GM18499 (cell line): ENCODE results near the gene MEX3A.
A peak's percentile ranks its signal among the peaks of the same experiment; 100 is the strongest.
"Not testable (repeated sequence)": the region's sequence is repeated elsewhere in the genome, so short reads cannot be mapped to it uniquely, and the experiment has no call there.

Experiments used
- ATAC-seq: cut with Tn5 transposase; IDR thresholded peaks from one replicate; pipeline ENCODE4 v1.9.1; 2021; ENCODE audit warnings: moderate number of reproducible peaks; ENCODE audit not compliant: insufficient read depth, unreplicated experiment

MEX3A gene

GRCh38 chr1:156060937-156061636, 21.2 kb downstream of the MEX3A start, which contains the start of gene RAB25:
Gene RAB25 (plus strand): TSS chr1:156061160. CDS start chr1:156061401, 241 bp downstream.
- no peak for ATAC-seq

DNA sequence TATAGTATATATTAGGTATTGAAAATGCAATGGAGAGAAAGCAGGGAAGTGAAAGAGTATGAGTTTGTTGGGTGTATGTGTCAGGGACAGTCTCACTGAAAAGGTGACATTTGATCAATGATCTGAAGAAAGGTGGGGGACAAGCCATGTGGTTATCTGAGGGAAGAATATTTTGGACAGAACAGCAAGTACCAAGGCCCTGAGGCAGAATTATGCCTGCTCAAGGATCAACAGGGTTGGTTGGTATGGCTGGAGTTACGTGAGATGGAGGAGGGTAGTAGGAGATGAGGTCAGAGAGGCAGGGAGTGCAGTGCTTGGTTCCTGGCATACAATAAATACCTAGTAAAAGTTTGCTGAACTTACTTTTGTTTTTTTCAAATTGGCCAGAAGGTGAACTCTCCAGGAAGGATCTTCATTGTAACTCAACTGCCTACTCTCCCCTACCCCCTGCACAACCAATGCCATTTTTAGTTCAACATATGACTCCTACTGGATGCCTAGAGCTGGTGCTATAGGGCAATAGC, 25.9 kb downstream of the MEX3A start:
- ATAC-seq = no peak

DNA sequence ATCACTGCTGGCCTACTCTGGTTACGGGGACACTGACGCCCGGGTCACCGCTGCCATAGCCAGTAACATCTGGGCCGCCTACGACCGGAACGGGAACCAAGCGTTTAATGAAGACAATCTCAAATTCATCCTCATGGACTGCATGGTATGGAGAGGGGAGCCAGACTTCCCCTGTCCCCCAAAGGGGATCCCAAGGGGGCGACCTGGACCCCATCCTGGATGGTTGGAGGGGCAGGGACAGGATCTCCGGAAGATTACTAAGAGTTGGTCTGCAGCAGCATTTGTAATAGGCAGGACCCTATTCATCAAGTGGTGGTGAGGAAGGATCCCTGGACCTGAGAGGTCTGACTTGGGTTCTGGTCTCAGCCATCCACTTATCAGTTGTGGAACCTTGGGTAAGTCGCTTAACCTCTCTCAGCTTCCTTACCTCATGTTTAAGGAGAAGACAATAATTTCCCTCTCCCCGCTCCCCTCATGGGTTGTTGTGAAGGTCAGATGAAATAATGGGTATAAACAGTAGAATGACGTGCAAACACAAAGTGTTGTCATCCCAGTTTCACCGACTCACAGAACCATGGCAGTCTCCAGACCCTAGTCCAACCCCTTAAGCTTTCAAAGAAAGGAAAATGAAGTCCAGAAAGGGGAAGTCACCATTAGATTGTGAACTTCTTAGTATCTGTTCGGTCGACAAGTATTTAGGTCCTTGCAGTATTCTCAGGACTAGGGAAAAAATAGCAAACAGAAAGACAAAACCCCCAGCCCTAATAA, 26.8 kb downstream of the MEX3A start:
- no peak for ATAC-seq

GRCh38 chr1:156054500-156055280, 27.6 kb downstream of the MEX3A start, which contains the start of gene LAMTOR2:
Gene LAMTOR2 (plus strand): TSS chr1:156054782. CDS start chr1:156054890, 108 bp downstream.
- ATAC-seq = peak; percentile 66

DNA sequence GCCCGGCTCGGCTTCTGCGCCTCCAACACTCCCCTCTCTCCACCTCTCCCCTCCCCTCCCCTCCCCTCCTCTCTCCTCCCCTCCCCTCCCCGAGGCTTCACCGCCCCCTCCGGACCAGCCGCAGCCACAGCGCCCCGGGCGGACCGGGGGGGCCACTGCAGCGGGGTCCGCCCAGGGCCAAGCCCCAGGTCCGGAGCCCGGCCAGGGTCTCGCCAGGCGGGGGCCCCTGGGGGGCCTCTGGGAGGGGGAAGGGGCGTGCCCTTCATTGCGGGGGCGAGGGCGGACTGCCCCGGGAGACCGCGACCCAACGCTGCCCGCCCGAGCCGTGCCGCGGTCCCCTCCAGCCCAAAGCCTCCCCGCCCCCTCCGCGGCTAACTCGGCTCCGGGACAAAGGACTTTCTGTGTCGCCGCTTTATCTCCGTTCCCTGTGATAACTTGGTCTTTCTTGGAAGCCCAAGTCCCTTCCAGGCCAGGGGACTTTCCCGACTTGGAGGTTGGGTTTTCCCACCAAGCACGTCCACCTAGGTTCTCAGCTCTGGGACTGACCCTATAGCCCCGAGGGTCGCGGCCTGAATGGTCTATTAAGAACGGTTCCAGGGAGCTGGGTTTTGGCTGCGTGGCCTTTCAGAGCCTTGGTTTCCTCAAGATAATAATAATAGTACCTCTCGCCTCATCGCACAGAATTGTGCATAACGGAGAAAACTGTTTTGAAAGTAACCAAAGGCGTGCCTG, 28.3 kb downstream of the MEX3A start, which contains the start of gene UBQLN4:
UBQLN4 (minus strand) TSS at position 31 of the 732 bp plus-strand sequence. CDS start 97 bp downstream, outside the sequence.
- peak; percentile 12 for ATAC-seq

- no peak for ATAC-seq
Observed at GRCh38 chr1:156052862-156053767, 29.1 kb downstream of the MEX3A start.

GRCh38 chr1:156051011-156051725, 31.1 kb downstream of the MEX3A start:
- ATAC-seq = no peak

DNA sequence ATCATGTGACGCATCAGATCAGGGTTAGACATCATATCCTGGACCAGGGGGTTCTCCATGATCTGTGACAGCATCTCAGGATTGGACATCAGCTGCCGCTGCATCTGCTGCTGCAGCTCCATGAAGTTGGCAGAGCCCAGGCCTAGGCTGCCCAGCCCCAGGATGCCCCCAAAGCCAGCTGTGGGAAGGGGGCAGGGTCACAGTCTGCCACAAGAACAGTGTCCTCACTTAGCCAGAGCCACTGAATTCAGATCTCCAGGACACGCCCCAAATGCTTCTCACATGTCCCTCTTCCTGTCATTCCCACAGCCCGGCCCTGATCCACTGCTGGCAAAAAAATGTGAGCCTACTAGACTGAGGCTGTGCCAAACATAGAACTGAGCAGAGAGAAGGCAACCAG, 31.9 kb downstream of the MEX3A start:
- no peak for ATAC-seq

DNA sequence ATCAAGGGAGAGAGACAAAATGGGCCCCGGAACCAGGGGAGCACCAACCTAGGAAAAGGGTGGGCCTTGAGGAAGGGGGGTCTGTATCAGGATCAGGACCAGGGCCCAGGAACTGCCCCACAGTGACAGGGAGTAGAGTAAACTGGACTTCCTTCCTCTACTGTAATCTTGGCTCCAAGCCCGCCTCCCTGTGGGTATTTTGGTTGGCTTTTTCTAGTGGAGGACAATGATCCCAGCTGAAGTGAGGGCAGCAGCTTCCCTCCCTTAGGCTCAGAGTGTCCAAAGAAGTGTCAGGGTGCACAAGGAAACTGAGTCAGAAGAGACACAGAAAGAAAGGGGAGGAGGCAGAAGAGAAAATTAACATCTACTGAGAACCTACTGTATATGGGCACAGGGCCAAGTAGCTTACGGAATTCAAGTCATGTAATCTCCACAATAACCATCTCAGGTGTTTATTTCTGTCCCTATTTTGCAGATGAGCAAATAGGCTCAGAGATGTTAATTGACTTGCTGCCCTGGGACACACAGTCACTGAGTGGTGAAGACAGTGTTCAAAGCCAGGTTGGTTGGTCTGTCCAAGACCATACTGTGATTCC, 33.5 kb downstream of the MEX3A start:
- no peak for ATAC-seq

GRCh38 chr1:156045076-156045475, 37.2 kb downstream of the MEX3A start:
- no peak for ATAC-seq

- no peak for ATAC-seq
Observed at GRCh38 chr1:156042828-156043227, 39.4 kb downstream of the MEX3A start.

- not testable (repeated sequence) for ATAC-seq
Observed at GRCh38 chr1:156034991-156035390, 47.3 kb downstream of the MEX3A start.

DNA sequence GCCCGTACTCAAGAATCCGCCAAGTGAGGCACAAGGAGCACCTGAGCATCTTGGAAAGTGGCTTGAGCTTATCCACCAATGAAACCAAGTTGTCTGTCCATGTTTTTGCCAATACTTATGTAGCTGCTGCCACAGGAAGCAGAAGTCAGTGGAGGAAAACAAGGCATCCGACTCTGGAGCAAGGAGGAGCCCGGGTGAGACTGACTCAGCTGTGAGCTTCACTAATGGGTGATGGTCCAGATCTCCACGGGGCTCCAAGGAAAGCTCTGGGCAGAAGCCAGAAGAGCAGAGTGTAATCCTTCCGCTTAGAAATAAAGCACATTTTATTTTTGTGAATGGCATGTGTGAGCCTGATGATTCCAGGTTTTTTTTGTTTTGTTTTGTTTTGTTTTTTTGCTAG, 49.3 kb downstream of the MEX3A start:
- no peak for ATAC-seq

DNA sequence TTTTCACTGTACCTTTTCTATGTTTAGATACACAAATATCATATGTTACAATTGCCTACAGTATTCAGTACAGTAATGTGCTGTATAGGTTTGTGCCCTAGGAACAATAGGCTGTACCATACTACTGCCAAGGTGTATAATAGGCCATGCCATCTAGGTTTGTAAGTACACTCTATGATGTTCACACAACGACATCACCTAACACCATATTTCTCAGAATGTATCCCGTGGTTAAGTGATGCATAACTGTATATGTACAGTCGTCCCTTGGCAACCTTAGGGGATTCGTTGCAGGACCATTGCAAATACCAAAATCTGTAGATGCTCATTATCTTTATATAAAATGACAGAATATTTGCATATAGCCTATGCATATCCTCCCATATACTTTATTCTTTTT, 55.7 kb downstream of the MEX3A start:
- ATAC-seq = no peak

DNA sequence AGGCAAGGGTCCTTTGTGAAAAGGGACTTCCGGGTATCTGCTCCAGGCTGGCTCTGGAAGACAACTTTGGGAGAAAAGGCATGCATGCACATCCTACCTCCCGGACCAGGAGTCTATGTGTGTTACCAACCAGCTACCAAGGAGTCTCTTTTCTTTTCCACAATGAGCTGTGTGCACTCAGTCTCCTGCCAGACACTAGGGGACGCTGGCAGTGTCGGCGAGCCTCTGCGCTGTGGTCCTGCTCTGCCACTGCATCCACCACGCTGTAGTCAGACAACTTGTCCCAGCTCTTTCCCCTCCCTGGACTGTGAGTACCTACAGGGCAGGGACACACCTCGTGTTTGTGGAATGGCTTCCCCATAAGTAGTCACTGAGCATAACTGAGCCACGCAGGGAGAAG, 56.4 kb downstream of the MEX3A start:
- ATAC-seq = no peak

DNA sequence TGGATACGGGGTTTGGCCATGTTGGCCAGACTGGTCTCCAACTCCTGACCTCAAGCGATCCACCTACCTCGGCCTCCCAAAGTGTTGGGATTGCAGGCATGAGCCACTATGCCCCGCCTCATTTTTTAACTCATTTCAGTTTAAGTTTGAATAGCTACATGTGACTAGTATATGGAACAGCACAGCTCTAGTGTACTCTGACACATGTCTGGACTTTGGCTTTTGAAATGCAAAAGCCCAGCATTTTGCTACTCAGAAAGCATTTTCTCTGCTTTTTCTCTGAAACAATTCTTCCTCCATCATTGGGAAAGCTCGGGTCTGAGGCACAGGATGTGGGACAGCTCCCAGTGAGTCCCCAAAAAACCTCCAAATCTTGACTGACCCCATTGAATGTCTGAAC, 57.5 kb downstream of the MEX3A start:
- no peak for ATAC-seq
